Activated CD8-positive, alpha-beta memory T cell treated with anti-CD3 and anti-CD28 coated beads, Interleukin-2, amount 50 U/mL, for 24 hours (primary cell): ENCODE measurements around the gene ZNF107.
"Not testable (repeated sequence)": the region's sequence is repeated elsewhere in the genome, so short reads cannot be mapped to it uniquely, and the experiment has no call there.

ENCODE experiments used
- DNase-seq: peaks from one replicate; pipeline ENCODE4 v3.0.0-alpha.2; 2020; ENCODE audit errors: extremely low read depth

ZNF107 gene

DNA sequence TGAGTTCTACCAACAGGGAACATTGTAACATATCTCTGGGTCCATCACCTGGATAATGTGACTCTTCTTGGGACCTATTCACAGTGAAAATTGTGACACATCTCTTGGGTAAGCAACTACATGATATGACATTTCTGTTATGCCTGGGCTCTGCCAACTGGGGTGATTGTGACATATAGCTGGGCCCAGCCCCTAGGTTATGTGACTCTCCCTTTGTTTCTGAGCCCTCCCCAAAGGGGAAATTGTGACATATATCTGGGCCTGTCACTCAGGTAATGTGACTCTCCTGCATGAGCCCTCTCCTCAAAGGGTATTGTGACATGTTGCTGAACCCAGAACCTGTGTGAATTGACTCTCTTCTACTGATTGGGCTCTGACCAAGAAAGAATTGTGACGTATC, 22.4 kb upstream of the ZNF107 start:
- DNase-seq, result no peak

GRCh38 chr7:64651203-64651602, 14.7 kb upstream of the ZNF107 start:
- DNase-seq, result no peak

GRCh38 chr7:64651632-64652165, 14.2 kb upstream of the ZNF107 start:
- no peak for DNase-seq

- DNase-seq, result no peak
Observed at GRCh38 chr7:64653721-64654401, 12.1 kb upstream of the ZNF107 start.

GRCh38 chr7:64654796-64655548, 11.0 kb upstream of the ZNF107 start:
- DNase-seq, result no peak

- no peak for DNase-seq
Observed at GRCh38 chr7:64655811-64656210, 10.1 kb upstream of the ZNF107 start.

DNA sequence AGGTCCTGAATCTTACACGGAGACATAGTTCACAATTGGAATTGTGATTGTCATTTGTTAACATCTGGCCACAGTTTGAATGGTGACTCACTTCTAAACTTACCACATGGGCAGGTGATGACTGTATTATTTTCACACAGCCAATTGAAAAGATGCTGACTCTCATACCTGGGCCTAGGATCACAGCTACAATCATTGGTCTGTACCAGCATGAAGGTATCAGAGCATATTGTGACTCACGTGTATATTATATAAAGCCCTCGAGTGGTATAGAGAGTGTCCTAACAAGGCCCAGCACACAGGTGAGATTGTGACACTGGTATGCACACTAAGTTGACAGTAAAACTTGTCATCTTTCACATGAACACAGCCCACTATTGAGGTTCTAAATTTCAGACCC, 9.4 kb upstream of the ZNF107 start:
- no peak for DNase-seq

GRCh38 chr7:64662091-64662490, 3.8 kb upstream of the ZNF107 start:
- DNase-seq, result not testable (repeated sequence)

DNA sequence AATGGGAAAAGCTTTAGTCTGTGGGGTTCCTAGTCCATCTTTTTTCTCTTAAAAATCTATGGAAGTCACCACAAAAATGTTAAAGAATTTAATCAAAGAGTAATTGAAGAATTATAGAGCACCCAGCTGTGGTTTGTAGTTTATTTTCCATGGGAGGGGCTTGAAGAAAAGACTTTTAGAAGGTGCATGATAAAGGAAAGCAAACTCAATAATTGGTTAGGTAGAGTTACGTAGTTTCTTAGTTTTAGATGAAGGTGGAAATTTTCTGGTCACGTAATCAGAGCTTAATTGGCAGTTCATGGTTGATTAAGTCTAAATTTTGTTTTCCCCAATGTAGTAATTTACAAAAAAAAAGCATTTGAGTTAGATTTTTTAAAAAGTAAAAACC, 724 bp downstream of the ZNF107 start:
- DNase-seq, result no peak

- no peak for DNase-seq
Observed at GRCh38 chr7:64667311-64667710, 1.4 kb downstream of the ZNF107 start.

GRCh38 chr7:64672414-64672813, 6.5 kb downstream of the ZNF107 start:
- no peak for DNase-seq

DNA sequence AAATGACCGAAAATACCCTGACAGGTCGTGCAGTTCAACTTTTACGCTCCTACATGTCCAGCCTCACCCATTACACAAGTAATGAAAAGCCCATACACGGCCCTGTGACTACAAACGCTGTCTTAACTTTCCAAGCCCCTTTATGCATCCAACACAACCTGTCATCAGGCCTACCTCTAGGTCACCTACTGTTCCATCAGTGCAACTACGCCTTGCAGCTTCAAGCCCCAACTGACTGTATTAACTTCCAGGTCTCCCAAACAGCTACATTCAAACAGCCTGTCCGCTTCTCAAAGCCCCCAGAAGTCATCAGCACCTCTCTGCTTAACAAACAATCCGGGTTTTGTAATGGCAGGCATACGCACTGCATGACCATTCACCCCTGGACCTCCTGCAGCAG, 19.2 kb downstream of the ZNF107 start:
- DNase-seq, result no peak

GRCh38 chr7:64685741-64686140, 19.8 kb downstream of the ZNF107 start:
- DNase-seq, result no peak

DNA sequence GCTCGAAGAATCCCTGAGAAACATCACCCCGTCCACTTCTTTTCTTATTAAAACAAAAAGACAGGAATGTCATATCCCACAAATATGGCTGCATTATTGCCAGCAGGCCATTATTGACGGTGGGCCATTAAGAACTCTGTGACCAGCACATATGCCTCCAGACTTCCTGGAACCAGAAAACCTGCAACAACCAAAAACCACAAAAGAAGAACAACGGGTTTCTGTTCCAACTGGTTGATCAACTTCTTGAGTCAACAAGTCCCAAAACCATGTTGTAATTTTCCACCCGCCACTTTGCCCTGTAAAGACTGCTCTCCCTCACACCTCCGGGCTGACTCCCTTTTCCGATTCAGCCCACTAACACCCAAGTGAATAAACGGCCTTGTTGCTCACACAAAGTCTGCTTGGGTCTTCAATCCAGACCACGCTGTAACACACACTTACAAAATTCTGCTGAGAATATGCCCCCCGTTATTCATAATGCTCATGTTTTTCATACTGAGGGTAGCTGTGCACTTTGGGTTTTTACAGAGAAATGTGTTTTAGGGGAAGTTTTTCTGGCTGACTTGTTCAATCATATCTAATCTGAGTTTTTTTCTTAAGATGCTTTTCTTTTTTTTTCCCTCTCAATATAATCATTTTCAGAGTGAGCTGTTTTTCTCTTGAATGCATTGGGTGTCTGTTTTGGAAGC, 20.7 kb downstream of the ZNF107 start:
- DNase-seq, result no peak

DNA sequence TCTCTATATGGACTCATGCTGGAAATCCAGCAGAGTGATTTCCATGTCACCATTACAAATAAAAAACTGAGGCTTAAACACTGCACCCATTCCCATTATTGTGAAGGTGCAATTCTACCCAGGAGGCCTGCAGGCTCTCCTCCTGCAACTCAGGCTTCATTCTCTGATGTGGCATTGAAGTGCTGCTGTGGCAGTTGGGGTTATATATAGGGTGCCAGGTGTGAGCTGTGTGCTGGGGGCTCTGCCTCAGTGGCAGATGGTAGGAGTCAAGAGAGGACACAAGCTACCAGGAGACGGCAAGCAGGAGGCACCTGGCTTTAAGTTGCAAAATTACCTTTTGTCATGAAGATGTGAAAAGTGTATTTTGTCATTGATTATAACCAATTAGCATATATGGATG, 21.3 kb downstream of the ZNF107 start:
- DNase-seq, result no peak

- no peak for DNase-seq
Observed at GRCh38 chr7:64688988-64689387, 23.1 kb downstream of the ZNF107 start.

DNA sequence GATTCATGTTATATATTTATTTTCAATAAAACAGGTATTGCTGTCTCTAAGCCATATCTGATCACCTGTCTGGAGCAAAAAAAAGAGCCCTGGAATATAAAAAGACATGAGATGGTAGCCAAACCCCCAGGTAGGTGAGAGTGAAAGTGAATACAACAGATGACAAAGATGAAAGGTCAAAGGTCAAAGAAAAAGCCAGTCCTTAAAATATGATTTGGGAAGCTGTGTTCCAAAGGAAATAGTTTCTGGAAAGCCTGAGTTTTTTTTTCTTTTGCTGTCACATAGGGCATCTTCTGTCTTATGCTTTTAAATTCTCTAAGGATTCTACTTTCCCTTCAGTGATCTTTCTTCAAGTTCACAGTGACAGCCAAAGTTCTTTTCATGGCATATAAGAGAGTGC, 25.9 kb downstream of the ZNF107 start:
- DNase-seq, result no peak

- DNase-seq, result not testable (repeated sequence)
Observed at GRCh38 chr7:64697863-64698262, 31.9 kb downstream of the ZNF107 start.

DNA sequence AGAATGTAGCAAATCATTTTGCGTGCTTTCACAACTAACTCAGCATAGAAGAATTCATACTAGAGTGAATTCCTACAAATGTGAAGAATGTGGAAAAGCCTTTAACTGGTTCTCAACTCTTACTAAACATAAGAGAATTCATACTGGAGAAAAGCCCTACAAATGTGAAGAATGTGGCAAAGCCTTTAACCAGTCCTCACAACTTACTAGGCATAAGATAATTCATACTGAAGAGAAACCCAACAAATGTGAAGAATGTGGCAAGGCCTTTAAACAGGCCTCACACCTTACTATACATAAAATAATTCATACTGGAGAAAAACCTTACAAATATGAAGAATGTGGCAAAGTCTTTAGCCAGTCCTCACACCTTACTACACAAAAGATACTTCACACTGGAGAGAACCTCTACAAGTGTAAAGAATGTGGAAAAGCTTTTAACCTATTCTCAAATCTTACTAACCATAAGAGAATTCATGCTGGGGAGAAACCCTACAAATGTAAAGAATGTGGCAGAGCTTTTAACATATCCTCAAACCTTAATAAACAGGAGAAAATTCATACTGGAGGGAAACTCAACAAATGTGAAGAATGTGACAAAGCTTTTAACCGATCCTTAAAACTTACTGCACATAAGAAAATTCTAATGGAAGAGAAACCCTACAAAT, 40.8 kb downstream of the ZNF107 start:
- DNase-seq, result no peak

DNA sequence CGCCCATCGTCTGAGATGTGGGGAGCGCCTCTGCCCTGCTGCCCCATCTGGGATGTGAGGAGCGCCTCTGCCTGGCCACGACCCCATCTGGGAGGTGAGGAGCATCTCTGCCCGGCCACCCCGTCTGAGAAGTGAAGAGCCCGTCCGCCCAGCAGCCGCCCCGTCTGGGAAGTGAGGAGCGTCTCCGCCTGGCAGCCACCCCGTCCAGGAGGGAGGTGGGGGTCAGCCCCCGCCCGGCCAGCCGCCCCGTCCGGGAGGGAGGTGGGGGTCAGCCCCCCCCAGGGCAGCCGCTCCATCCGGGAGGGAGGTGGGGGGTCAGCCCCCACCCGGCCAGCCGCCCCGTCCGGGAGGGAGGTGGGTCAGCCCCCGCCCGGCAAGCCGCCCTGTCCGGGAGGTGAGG, 52.0 kb downstream of the ZNF107 start:
- DNase-seq, result not testable (repeated sequence)

GRCh38 chr7:64729089-64729848, 63.3 kb downstream of the ZNF107 start:
- no peak for DNase-seq
